SKM-1 (cell line): ENCODE measurements around the gene SLC48A1.
A peak's percentile ranks its signal among the peaks of the same experiment; 100 is the strongest.

Source experiments
- DNase-seq: peaks from one replicate; lab custom pipeline; 2025; ENCODE audit not compliant: unreplicated experiment; lab: John Stamatoyannopoulos, UW

SLC48A1 gene

DNA sequence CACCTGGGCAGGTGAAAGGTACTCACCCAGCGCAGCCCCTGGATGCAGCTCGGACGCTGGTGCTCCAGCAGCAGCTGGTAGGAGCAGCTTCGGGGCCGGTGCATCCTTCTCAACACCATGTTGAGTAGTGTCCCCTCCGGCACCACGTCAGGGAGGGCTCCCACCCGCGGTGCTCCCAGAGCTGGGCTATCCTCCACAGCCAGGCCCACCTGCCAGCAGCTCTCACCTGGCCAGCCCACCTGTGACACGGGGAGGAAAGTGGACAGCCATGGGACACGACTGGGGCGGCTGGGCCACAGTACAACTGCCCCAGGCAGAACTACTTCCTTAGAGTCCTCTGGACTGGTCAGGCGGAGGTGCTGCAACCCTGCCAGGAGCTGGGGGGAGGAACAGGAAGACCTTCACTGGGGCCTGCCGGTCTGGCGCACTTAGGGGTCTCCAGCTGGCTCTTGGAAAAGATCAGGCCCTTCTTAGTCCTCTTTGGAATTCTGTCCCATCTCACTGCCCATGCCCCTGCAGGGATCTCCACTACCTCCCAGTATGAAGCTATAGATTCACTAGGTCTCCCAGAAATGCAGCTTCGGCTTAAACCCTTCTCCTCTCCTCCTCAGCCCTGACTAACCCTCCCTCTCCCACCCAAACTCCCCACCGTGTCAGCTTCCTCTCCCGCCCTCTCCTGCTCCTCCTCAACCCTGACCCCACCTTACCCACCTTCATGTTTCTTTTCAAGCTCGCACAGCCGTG is 15.0 kb upstream of the SLC48A1 start:
- no peak for DNase-seq

DNA sequence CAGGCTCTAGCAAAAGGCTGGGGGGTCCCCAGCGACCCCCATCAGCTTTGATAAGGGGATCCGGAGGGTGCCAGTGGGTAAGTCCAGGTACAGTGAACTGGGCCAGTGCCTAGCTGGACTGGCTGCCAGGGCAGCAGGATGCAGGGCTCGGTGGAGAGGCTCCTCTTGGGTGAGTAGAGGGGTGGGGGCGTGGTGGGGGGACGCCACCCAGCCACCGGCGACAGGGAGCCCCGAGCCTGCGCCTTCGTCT is 14.5 kb upstream of the SLC48A1 start:
- DNase-seq, result no peak

DNA sequence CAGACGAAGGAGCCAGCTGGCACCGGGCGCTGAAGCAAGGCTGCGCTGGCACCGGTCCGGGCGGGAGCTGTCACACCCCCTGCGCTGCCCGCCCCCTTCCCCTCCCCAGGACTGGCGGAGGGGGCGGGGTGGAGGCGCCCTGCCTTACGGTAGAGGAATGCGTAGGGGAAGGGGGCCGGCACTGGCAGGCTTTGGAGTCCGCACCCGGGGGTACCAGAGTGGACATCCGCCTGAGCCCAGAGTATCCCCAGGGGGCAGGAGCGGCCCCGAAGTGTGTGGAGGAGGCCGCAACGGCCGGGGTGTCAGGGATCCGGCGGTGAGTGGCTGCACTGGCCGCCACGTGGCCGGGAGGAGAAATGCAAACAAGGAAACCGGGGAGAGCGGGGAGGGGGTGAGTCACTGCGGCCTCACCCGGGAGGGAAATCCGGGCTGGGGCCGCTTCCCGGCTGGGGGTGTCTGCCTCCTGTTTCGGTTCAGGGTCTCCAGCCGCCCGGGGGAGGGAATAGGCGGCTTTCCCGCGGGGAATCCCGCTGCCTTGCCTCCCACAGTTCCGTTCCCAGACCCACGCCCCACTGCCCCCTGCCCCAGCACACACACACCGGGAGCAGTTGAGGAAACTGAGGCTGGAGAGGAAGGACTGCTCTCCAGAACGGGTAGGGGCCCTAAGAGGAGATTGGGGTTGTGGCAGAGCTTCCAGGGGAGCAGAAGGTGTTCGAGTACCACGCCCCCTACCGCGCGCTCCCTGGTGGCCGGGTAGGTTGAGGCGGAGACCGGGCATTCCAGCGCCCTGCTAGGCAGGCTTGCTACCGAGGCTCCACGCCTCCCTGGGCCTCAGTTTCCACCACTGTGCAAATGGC is 14.0 kb upstream of the SLC48A1 start, which contains the start of gene RAPGEF3:
Gene RAPGEF3 (minus strand): TSS at position 47 of the 857 bp plus-strand sequence. CDS start 324 bp downstream, outside the sequence.
- no peak for DNase-seq

DNA sequence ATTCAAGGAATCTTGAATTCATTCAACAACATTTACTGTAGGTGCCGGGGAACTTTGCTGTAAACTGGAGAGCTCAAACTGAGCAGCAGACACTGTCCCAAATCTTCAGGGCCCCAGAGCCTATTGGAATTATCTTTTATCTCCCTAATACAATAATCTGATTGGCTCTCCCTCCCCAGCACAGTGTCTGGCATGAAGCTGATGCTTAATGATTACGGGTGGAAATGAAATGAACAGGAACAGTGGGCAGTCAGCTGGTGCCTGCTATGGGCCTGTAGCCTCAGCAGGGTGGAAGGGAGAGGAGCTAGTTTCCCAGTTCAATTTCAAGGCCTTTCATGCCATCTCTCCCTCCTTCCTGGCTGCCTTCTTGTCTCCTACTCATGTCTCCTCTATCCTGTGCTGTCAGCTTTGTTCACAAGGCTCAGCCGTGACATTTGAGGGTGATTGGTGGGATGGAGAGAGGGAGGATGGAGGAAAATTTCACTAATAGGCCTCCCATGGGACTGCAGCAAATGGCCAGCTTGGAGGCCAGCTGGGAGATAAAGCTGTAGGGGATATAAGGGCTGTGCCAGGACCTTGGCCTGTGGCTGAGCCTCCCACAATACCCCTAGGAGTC is 10.1 kb upstream of the SLC48A1 start:
- DNase-seq, result no peak

DNA sequence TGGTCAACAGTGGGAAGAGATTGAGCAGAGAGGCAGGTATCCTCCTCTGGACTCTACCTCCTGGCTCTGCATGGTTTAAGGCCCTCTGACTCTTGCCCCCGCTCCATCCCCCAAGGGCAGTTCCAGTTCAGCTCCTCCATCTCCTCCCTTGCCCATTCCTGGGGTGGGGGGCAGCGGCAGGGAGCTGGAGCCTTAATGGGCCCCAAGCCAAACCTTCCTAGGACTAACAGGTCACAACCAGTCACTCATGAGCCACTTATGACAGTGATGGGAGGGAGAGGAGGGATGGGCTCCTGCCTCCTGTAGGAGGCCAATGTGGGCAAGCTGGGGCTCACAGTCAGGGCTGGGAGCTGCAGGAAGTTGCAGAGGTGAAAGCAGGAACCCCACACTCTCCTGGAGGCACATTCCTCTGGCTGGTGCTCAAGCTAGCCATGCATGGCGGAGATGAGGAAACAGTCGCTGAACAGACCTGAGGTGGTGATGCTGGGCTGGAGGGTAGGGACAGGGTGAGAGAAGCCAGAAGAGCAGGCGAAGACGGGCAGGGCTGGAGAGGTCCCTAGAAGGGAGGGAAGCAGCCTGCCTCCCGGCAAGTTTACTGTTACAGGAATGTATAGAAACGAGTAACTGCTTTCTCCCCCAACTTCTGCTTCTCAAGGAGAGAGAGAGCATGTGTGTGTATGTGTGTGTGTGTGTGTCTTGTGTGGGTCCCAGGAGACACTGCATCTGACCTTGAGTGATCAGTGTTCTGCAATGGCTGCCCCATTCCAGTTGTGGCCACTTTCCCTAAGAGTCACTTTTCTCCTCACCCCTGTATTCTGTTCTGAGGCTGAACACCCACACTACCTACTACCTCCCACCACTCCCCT is 9.3 kb upstream of the SLC48A1 start:
- DNase-seq, result no peak

DNA sequence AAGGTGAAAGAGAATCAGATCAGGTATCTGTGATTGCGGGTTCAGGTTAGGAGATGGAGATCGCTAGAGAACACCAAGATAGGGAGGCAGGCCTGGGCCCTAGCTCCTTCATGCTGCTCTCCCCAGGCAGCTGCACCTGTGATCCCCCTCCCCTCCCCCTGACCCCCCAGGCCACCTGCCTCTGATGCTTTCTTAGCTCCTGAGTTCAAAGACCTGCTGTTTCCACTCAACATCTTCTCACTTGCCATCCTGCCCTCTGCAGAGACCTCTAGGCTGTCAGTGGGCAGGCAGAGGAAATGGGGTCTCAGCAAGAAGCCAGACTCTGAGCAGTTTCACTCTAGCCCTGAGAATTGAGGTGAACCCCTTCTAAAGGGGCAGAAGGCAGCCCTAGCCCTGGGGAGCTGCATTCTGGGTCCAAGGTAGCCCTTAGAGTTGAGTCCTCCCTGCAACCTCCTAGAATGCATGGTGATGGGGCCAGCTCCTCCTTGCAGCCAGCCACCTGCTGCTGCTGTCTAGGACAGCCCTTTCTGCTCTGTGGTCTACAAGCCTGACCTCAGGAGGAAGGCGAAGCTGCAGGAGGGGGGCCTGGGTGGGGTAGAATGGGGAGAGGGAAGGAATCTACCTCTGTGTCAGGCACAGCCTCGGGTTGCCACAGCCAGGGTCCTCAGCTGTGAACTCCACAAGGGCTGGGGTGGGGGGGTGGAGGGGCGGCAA is 6.4 kb upstream of the SLC48A1 start:
- DNase-seq, result no peak

DNA sequence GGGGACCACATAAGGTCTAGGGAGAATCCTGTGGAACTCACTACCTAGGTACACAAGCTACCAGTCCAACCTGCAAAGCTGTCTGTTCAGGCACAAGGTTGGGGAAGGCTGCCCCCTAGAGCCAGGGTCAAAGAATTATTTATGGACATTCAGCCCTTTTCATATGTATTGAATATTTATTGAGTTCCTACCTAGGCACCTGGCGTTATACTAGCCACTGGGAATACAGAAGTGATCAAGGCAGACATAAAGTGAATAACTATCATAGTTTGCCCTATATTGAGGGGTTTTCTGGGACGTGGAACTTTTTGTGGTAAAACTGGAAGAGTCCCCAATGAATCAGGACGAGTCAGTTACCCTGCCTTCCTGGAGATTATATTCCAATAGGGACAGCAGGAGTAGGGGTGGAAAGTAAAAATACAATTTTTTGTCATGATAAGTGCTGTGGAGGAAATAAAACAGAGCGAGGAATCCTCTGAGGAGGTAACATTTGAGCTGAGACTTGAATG is 5.8 kb upstream of the SLC48A1 start:
- no peak for DNase-seq

DNA sequence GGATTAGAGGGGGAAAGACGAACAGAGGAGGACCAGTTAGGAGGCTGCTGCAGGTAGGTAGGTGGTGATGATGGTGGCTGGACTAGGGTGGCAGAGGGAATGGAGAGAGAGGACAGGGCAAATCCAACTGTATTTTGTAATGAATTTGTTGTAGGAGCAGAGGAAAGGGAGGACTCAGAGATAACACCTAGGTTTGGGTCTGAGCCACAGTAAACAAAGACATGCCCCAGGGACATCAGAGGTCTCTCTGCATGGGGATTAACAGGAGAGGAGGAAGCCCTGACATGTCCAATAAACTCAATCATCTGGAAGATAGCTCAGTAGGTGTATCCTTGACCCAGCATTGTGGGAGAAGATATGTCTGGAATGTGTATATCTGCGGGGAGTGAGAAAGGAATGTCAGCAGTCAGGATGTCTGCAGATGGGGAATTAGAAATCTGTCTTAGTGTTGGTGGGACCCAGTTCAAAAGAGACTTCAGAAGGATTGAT is 4.7 kb upstream of the SLC48A1 start:
- no peak for DNase-seq

DNA sequence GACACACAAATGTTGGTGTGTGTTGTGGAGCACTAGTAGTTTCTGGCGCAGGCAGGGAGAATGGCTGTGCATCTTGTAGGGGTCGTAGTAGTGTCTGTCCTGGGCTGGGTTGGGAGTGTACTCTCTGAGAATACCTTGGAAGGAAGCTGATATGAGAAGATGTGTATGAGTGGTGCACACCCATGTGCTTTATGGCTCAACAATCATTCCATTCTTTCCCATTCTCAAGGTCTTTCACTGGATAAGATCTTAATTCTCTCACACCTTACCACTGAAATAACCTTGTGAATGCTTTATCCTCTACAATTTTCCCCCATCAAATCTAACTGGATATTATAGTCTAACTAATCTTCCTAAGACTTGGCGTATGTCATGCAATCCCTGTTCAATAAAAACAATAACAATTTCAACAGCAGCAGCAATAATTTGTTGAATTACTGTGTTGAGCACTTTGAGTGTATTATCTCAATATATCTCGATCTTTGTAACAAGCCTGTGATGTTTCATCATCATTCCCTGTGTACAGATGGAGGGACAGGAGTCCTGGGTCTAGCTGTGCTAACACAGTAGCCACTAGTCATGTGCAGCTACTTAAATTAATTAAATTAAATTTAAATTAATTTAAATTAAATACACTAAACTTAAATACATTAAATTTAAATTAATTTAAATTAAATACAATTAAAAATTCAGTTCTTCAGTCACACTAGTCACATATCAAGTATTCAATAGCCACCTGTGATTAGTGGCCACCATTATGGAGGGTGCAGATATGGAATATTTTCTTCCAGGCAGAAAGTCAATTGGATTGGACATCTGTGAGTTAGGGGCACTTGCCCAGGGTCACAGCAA is 3.6 kb upstream of the SLC48A1 start:
- no peak for DNase-seq

DNA sequence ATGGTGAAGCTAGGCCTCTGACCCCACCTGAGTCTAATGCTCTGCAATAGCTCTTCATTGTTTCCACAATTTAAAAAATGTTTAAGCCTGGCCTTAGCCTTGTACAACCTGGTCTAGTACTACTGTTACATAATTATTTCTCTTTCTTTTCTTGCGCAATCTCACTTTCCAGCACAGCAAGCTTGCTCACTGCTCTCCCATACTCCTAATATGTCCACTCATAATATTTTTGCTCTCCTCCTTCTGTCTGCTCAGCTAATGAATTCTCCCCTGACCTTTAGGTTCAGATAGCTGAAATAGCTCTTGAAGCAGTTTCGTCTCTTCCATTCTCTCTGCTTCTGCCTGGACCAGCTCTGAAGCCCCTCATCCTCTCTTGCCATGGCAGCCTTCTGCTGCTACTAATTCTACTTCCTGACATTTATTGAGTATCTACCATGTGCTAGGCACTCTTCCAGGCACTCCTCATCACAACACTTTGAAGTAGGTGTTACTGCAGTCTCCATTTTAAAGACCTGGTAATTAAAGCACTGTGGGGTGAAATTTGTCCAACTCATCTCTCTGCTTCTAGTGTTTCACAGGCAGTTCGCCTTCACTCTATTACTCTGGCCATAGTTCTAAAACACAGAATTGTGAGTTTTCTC is 2.8 kb upstream of the SLC48A1 start:
- peak; percentile 40 for DNase-seq

DNA sequence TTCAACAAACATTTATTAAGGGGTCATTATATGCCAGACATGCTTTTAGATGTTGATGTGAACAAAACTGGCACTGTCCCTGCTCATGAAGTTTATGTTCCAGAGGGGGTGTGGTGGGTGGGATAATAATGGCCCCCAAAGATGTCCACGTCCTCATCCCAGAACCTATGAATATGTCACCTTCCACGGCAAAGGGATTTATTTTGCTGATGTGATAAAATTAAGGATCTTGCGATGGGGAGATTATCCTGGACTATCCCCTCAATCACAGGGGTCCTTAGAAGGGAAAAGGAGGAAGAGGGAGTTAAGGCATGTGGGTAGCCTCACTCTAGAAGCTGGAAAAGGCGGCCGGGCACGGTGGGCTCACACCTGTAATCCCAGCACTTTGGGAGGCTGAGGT is 1.7 kb upstream of the SLC48A1 start:
- DNase-seq, result no peak

DNA sequence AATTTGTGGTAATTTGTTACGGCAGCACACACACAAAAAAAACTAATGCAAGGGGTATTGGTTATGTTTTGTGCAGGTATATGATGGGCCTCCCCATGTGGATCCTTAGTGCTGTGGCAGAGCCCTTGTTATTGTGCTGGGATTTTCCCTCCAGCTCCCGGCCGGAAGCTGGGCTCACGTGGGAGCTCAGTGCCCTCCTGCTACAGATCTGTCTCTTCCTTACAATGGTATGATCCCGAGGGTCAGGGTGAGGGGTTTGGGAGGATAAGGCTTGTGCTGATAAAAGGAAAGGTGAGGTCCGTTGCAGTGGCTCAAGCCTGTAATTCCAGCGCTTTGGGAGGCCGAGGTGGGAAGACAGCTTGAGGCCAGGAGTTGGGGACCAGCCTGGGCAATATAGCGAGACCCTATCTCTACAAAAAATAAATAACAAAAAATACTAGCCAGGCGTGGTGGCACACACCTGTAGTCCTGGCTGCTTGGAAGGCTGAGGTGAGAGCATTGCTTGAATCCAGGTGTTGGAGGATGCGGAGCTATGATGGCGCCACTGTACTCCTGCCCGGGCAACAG is 861 bp upstream of the SLC48A1 start:
- no peak for DNase-seq

DNA sequence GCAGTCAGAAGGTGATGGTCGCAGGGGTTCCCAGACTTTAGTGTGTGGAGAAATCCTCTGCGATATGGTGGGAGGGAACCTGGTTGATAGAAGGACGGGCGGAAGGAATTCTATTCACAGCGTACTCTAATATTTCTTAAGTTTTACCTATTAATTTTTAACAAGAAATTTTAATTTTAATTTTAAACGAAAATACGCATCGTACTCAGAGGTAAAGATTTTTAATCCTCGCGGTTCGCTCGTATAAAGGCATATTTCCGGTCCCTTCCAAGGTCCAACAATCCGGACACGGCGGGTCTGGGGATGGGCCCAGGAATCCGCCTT is 338 bp upstream of the SLC48A1 start:
- DNase-seq, result no peak

DNA sequence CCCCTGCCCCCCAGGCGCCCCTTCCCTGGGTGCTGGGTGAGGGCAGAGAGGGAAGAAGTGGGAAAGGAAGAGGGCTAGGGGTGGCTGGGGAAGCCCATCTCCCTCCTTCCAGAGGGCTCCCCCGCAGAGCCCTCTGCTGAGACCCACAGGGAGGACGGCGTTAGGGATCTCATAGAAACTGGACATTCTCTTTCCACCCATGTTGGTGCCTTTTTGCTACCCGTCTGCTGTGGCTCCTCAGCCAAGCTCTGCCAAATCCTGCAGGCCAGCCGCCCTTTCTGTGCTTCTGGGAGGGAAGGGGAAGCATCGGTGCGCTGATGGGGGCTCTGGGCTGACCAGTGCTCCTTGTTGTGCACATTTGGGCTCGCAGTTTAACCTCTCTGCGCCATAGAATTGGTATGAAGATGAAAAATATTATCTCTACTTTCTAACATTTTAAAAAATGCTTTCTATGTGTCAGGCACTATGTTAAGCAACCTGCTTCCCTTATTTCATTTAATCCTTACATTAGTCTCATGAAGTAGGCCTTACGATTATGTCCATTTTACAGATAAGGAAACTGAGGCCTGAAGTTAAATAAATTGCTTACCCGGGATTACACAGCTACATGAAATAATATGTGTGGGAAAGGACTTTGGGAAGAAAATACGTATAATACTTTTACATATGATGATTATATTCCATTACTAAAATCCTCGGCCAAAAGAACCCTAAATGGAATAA is 981 bp downstream of the SLC48A1 start:
- DNase-seq, result no peak

DNA sequence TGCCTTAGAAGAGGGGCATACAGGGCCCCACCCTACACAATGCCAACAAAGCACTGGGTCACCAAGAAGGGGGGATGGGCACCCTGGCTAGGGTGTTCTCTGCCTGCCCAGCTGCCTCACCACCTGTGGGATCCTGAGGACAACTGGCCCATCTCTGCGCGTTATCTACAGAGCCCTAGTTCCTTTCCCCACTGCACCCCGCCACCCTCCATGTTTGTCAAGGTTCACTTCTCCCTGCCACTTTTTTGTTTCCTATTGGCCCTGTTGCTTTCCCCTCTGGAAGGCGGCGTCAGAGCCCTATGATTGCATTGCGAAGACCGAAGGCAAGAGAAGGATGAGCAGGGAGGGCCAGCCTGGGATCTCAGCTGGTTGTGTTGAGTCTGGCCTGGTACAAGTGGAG is 1.6 kb downstream of the SLC48A1 start:
- no peak for DNase-seq

DNA sequence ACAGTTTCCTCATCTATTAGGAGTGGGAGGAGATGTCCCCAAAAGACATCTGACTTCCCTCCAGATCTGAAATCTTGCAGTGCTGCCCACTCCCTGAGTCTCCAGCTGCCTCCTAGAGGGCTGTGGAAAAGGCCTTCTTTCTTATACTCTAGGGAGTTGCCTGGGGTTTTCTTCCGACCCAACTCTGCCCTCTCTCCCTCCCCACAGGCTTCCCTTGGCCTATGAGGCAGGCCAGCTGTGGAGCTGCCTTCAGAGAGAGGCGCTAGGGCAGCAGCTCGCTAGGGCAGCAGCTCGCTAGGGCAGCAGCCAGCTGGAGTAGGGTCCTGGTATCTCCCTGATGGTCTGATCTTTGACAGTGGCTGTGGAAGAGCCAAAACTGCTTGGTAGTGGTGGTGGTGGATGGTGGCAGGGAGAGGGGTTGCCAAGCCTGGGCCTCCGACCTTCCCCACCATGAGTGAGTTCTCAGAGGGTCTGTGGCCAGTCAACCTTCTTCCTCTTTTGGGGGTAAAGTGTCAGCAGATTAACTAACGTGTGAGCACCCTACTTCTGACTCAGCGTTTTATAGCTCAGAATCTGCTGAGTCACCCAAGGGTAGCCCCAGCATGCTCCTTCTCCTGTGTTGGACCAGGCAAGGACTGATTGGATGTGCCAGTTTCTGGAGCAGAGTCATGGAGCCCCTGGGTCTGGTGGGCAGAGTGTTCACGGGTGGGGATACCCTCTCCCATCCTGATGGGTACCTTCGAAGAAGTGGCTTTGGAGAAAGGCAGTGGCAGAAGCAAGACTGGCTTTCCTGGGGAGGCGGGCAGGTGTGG is 2.3 kb downstream of the SLC48A1 start:
- peak; percentile 16 for DNase-seq

DNA sequence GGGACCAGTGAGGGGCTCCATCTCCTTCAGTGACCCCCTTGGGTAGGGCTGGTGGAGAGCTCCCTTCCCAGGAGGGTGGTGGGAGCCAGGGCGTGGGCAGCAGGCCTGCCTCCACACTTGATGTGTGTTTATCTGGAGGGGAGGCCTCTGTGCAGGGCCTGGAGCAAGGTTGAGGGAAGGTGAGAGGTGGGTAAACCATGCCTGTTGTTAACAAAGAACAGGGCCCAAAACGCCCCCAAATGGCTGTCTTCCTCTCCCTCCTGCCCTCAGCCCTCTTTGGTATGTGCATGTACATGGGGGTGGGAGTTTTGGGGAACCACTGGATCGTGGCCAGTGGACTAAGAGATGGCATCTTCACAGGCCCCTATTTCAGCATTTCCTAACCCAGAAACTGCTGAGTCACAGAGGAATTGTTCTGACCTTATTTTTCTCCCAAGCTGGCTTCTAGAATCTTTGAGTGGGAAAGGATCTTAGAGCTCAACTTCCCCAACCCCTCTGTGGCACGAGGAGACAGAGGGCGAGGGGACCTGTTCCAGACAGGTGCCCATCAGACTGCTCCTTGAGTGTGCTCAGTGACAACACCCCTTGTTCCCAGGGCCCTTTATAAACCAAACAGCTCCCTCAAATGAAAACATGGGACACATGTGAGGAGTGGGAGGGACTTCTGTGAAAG is 3.6 kb downstream of the SLC48A1 start:
- no peak for DNase-seq
